H9 (cell line): Measurements from ENCODE around the gene CTDNEP1. TPM values are rescaled to one million over a fixed set of nuclear protein-coding genes. Genes with fewer than 3 reads are reported as not detected.

Experiments
- DNase-seq: peaks from one replicate; pipeline ENCODE4 v3.0.0-alpha.2; 2017
- H2AFZ ChIP-seq: one replicate; pipeline ENCODE4 v1.6.1; 2013; ENCODE audit warnings: mild to moderate bottlenecking, low read length, control low read depth, moderate library complexity
- H2AK5ac ChIP-seq: 2 replicates; pipeline ENCODE4 v1.6.1; 2013; ENCODE audit warnings: low read length, control low read depth, mixed read lengths; ENCODE audit not compliant: insufficient read length
- H2BK120ac ChIP-seq: one replicate; pipeline ENCODE4 v1.6.1; 2013; ENCODE audit warnings: low read depth, mild to moderate bottlenecking, low read length, control low read depth, inconsistent platforms; ENCODE audit not compliant: poor library complexity, severe bottlenecking
- H2BK12ac ChIP-seq: 2 replicates; pipeline ENCODE4 v1.6.1; 2013; ENCODE audit warnings: low read length, control low read depth, mixed read lengths, low read depth; ENCODE audit not compliant: insufficient read length
- H2BK15ac ChIP-seq: 2 replicates; pipeline ENCODE4 v1.6.1; 2013; ENCODE audit warnings: low read depth, low read length, control low read depth
- H2BK20ac ChIP-seq: one replicate; pipeline ENCODE4 v1.6.1; 2013; ENCODE audit warnings: low read depth, mild to moderate bottlenecking, low read length, control low read depth, inconsistent platforms; ENCODE audit not compliant: poor library complexity, severe bottlenecking
- H2BK5ac ChIP-seq: 2 replicates; pipeline ENCODE4 v1.6.1; 2013; ENCODE audit warnings: low read length, control low read depth, mixed read lengths; ENCODE audit not compliant: insufficient read length
- H3K14ac ChIP-seq: 2 replicates; pipeline ENCODE4 v1.6.1; 2013; ENCODE audit warnings: low read length, control low read depth; ENCODE audit not compliant: insufficient read depth
- H3K18ac ChIP-seq: 2 replicates; pipeline ENCODE4 v1.6.1; 2013; ENCODE audit warnings: low read depth, mild to moderate bottlenecking, mixed read lengths, low read length, control low read depth; ENCODE audit not compliant: insufficient read length
- H3K23ac ChIP-seq: 2 replicates; pipeline ENCODE4 v1.6.1; 2013; ENCODE audit warnings: low read length, control low read depth, mixed read lengths, low read depth; ENCODE audit not compliant: insufficient read length
- H3K23me2 ChIP-seq: 2 replicates; pipeline ENCODE4 v1.6.1; 2013; ENCODE audit warnings: low read depth, mild to moderate bottlenecking, mixed read lengths, low read length, control low read depth; ENCODE audit not compliant: insufficient read length, poor library complexity, severe bottlenecking
- H3K27ac ChIP-seq: 2 replicates; pipeline ENCODE4 v1.5.1; 2013; ENCODE audit warnings: low read length, control low read depth, mixed read lengths, low read depth; ENCODE audit not compliant: insufficient read length
- H3K27me3 ChIP-seq: 2 replicates; pipeline ENCODE4 v1.6.1; 2013; ENCODE audit warnings: low read length, control low read depth, inconsistent platforms; ENCODE audit not compliant: insufficient read depth
- H3K4ac ChIP-seq: 2 replicates; pipeline ENCODE4 v1.6.1; 2013; ENCODE audit warnings: low read depth, mild to moderate bottlenecking, control low read depth, inconsistent platforms, low read length, moderate library complexity
- H3K4me1 ChIP-seq: 2 replicates; pipeline ENCODE4 v1.6.1; 2013; ENCODE audit warnings: low read length, control low read depth, inconsistent platforms; ENCODE audit not compliant: insufficient read depth
- H3K4me2 ChIP-seq: 2 replicates; pipeline ENCODE4 v1.6.1; 2013; ENCODE audit warnings: low read length, control low read depth, mixed read lengths; ENCODE audit not compliant: insufficient read length, insufficient read depth
- H3K56ac ChIP-seq: 2 replicates; pipeline ENCODE4 v1.6.1; 2013; ENCODE audit warnings: low read depth, mild to moderate bottlenecking, mixed read lengths, low read length, control low read depth; ENCODE audit not compliant: insufficient read length
- H3K79me1 ChIP-seq: 2 replicates; pipeline ENCODE4 v1.6.1; 2013; ENCODE audit warnings: low read depth, mild to moderate bottlenecking, moderate library complexity, low read length, control low read depth, inconsistent platforms; ENCODE audit not compliant: insufficient read depth, poor library complexity, severe bottlenecking
- H3K79me2 ChIP-seq: 2 replicates; pipeline ENCODE4 v1.6.1; 2013; ENCODE audit warnings: low read length, control low read depth, inconsistent platforms; ENCODE audit not compliant: insufficient read depth
- H3K9ac ChIP-seq: 2 replicates; pipeline ENCODE4 v1.6.1; 2013; ENCODE audit warnings: low read length, control low read depth, mixed read lengths; ENCODE audit not compliant: insufficient read length; ENCODE audit errors: extremely low read depth
- H3K9me3 ChIP-seq: one replicate; pipeline ENCODE4 v1.6.1; 2013; ENCODE audit warnings: low read depth, low read length, inconsistent platforms; ENCODE audit not compliant: control insufficient read depth
- H3T11ph ChIP-seq: one replicate; pipeline ENCODE4 v1.6.1; 2013; ENCODE audit warnings: mild to moderate bottlenecking, low read length, control low read depth, inconsistent platforms
- H4K20me1 ChIP-seq: one replicate; pipeline ENCODE4 v1.6.1; 2013; ENCODE audit not compliant: control insufficient read depth, insufficient read length, insufficient read depth
- H4K5ac ChIP-seq: 2 replicates; pipeline ENCODE4 v1.6.1; 2013; ENCODE audit warnings: low read depth, mild to moderate bottlenecking, mixed read lengths, low read length, control low read depth; ENCODE audit not compliant: insufficient read length
- H4K8ac ChIP-seq: replicated peaks from 2 replicates; pipeline ENCODE4 v1.6.1; 2013; ENCODE audit warnings: low read length, control low read depth, mixed read lengths, low read depth; ENCODE audit not compliant: insufficient read length
- H4K91ac ChIP-seq: 2 replicates; pipeline ENCODE4 v1.6.1; 2013; ENCODE audit warnings: low read depth, mild to moderate bottlenecking, moderate library complexity, mixed read lengths, low read length, control low read depth; ENCODE audit not compliant: insufficient read length
- H3K27ac Mint-ChIP-seq, 3 experiments: 2 replicates in 2 of 3; 3 replicates in 1 of 3; pipeline ENCODE4 v1.8.0; 2020 to 2021; ENCODE audit warnings: mixed read lengths in 3 of 3, mild to moderate bottlenecking in 1 of 3, moderate library complexity in 1 of 3
- H3K27me3 Mint-ChIP-seq: 2 replicates; pipeline ENCODE4 v1.8.0; 2021; ENCODE audit warnings: low read depth, mild to moderate bottlenecking, moderate library complexity, mixed read lengths
- H3K36me3 Mint-ChIP-seq, 3 experiments: 2 replicates in 2 of 3; 3 replicates in 1 of 3; pipeline ENCODE4 v1.8.0; 2020 to 2021; ENCODE audit warnings: low read depth in 3 of 3, mixed read lengths in 3 of 3; ENCODE audit not compliant: insufficient read depth in 1 of 3
- H3K4me1 Mint-ChIP-seq, 2 experiments: 2 replicates each; pipeline ENCODE4 v1.8.0; 2020; ENCODE audit warnings: mixed read lengths in 2 of 2
- H3K4me3 Mint-ChIP-seq, 2 experiments: 2 replicates in 1 of 2; 3 replicates in 1 of 2; pipeline ENCODE4 v1.8.0; 2020 to 2021; ENCODE audit warnings: mild to moderate bottlenecking in 2 of 2, mixed read lengths in 2 of 2, moderate library complexity in 1 of 2
- H3K9me3 Mint-ChIP-seq, 2 experiments: 2 replicates in 1 of 2; 3 replicates in 1 of 2; pipeline ENCODE4 v1.8.0; 2020; ENCODE audit warnings: mild to moderate bottlenecking in 2 of 2, mixed read lengths in 2 of 2, moderate library complexity in 1 of 2
- CTCF ChIP-seq: fragments of 200-600 bp; sonication (generic); conservative IDR thresholded peaks from 3 replicates; pipeline ENCODE4 v1.8.0; 2021; ENCODE audit warnings: antibody characterized with exemption, mild to moderate bottlenecking
- WGBS: extraction: QIAGEN DNeasy Blood & Tissue Kit; methylation state at CpG from one replicate; pipeline ENCODE4 v1.1.7; 2013; ENCODE audit warnings: missing lambda C conversion rate, low lambda C conversion rate, mixed read lengths; ENCODE audit not compliant: insufficient read length; ENCODE audit errors: extremely low coverage; 5-methylcytosine and 5-hydroxymethylcytosine counted together
- total RNA-seq: library from RNA; stranded (reverse); gene quantifications from 2 replicates; pipeline ENCODE4 v1.2.1, GENCODE V29; 2021

The CTDNEP1 gene
- total RNA-seq, 1 experiment from 2014 or later = 134 TPM

DNA sequence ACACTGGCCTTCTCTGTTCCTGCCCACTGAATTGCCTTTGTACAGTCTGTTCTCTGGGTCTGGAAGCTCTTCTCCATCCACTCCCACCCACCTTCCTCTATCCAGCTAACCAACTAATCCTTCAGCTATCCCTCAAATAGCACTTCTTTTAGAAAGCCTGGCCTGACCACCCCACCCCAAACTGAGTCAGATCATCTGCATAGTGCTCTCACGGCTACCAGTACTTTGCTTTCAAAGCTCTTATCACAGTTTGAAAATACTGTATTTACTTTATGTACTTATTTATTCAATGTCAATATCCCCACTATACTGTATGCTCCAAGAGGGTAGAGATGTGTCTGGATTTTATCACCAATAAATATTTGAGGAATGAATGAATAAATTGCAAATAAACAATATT, 15.2 kb upstream of the CTDNEP1 start:
- Histone ChIP-seq H2BK20ac (no peak overlapping the region), H3K4me1 (no peaks in the 10 kb centered on the region; the same call in 1 of the 2 replicates), H3K9ac (no peak overlapping the region), H2AK5ac (no peak overlapping the region), H3T11ph (no peak overlapping the region), H2BK120ac (no peak overlapping the region), H3K9me3 (no peaks in the 10 kb centered on the region), H3K14ac (no peak overlapping the region), H3K4me2 (no peak overlapping the region), H4K20me1 (no peaks in the 10 kb centered on the region), H3K27me3 (no peaks in the 10 kb centered on the region), H2AFZ (no peak overlapping the region), H3K23me2 (peaks cover 14% of the 10 kb centered on the region), H3K79me2 (peaks cover under 1% of the 10 kb centered on the region; the same call in 1 of the 2 replicates), H4K5ac (no peak overlapping the region), H3K23ac (no peak overlapping the region), H3K4ac (no peak overlapping the region), H3K79me1 (no peaks in the 10 kb centered on the region), H3K18ac (no peak overlapping the region), H4K91ac (no peak overlapping the region), H2BK12ac (peak overlapping the region; percentile 55), H3K56ac (no peak overlapping the region), H4K8ac (no peak overlapping the region), H2BK15ac (no peak overlapping the region), H3K27ac (no peak overlapping the region), H2BK5ac (no peak overlapping the region)
- TF ChIP-seq CTCF = no peak
- H3K36me3 Mint-ChIP-seq = peaks cover 0 to 4% (median 0%) of the 10 kb centered on the region in 3 experiments; a peak in 3 of 7 replicates
- H3K4me3 Mint-ChIP-seq = peak overlapping the region in 1 of 2 experiments; percentile 5; a peak in 1 of 5 replicates
- no CpG with 5 or more reads among the region's 1 CpG for WGBS
- H3K27me3 Mint-ChIP-seq = peaks cover under 1% of the 10 kb centered on the region; the same call in 1 of the 2 replicates
- H3K27ac Mint-ChIP-seq = peak overlapping the region in 1 of 3 experiments; percentile 73; a peak in 2 of 7 replicates
- DNase-seq = no peak
- peaks cover 27 to 31% of the 10 kb centered on the region in 2 experiments for H3K4me1 Mint-ChIP-seq
- peaks cover 0 to 4% of the 10 kb centered on the region in 2 experiments; a peak in 1 of 5 replicates for H3K9me3 Mint-ChIP-seq
